ENCODE data around the gene TBRG4. TPM values are rescaled to one million over a fixed set of nuclear protein-coding genes. Genes with fewer than 3 reads are reported as not detected.

The TBRG4 gene
- total RNA-seq, 4 donors from 2014 or later: 45.7 to 60.1 (median 53.7) TPM

- intact Hi-C loops (cut with DNase I): no loop called here
- Histone ChIP-seq H3K4me1 (no peaks in the 10 kb centered on the region), H3K4me3 (no peak overlapping the region), H3K9me3 (no peaks in the 10 kb centered on the region), H3K36me3 (peaks cover 27 to 70% (median 64%) of the 10 kb centered on the region in 4 donors), H3K27me3 (no peaks in the 10 kb centered on the region), H3K27ac (replicated peaks in 1 of 4) (no peak overlapping the region)
- 90% methylated on average over 11 of the region's 12 CpGs for WGBS
- no peak for DNase-seq (ENCODE audit: extremely low spot score)
- TF ChIP-seq EP300 (IDR thresholded peaks at IDR 0.05): no peak
- TF ChIP-seq CTCF (IDR thresholded peaks at IDR 0.05): no peak
- TF ChIP-seq POLR2A (IDR thresholded peaks at IDR 0.05; ENCODE audit: low read depth): no peak
- no peak for TF ChIP-seq POLR2AphosphoS5 (IDR thresholded peaks at IDR 0.05)
Measured at GRCh38 chr7:45065031-45065995, 46.2 kb downstream of the TBRG4 start.

DNA sequence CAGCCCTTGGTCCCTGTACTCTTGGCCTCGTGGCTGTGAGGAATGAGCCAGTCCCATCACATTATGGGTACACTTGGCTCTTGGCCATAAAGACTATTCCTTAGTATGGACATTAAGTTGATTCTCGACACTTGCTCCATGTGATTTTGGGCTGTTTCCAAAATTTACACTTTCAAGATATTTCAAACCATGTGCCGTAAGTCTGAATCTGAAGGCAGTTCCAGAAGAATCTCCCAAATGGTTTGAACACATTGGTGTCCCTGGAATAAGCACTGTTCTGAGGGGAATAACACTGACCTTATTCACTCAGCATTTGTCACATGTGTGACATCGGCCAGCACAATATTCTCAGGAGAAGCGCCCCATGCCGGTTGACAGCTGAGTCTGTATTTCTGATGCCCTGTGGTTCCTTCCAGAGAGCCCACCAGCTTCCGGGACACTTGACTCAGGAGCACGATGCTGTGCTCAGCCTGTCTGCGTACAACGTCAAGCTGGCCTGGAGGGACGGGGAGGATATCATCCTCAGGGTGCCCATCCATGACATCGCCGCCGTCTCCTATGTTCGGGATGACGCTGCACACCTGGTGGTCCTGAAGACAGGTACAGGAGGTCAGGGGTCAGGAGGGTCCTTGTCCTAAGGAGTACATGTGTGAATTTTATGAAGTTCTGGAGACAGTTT is 47.3 kb downstream of the TBRG4 start:
- Histone ChIP-seq H3K36me3 (peaks cover 16 to 59% (median 52%) of the 10 kb centered on the region in 4 donors), H3K27ac (replicated peaks in 1 of 4) (no peak overlapping the region), H3K4me3 (no peak overlapping the region), H3K27me3 (no peaks in the 10 kb centered on the region), H3K4me1 (no peaks in the 10 kb centered on the region), H3K9me3 (no peaks in the 10 kb centered on the region)
- DNase-seq (ENCODE audit: extremely low spot score): no peak
- 92% methylated on average over 8 of the region's 16 CpGs for WGBS
- TF ChIP-seq POLR2AphosphoS5 (IDR thresholded peaks at IDR 0.05): no peak
- intact Hi-C loops (cut with DNase I): no loop called here

DNA sequence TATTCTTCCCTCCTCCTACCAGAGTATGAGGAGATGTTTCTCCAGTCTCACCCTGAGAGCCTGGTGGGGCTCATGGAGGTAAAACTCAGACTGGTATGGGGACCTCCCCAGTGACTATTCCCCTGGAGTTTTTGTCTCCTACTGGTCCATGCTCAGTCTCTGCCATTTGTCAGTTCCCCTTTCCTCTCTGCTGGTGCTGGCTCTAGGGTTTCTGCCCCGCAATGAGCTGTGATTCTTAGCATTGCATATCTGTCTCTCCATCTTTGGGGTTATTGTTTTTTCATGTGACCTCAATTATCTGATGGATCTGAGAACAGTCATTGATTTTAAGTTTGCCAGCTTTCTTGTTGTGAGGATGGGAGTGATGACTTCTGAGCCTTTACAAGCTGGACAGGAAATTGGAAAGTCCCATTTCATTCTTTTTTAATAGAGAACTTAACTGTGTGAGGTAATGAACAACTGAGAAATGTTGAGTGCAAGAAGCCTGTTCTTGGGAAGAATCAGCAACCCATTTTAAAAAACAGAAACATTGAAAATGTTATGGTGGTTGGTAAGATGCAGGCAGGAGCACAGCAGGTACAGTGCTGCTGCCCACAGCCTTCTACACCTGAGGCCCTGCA is 49.6 kb downstream of the TBRG4 start:
- H3K4me3 ChIP-seq: no peak overlapping the region
- peaks cover 13 to 38% (median 32%) of the 10 kb centered on the region in 4 donors for H3K36me3 ChIP-seq
- TF ChIP-seq EP300 (IDR thresholded peaks at IDR 0.05) (no peak), CTCF (IDR thresholded peaks at IDR 0.05) (no peak), POLR2AphosphoS5 (IDR thresholded peaks at IDR 0.05) (no peak), POLR2A (IDR thresholded peaks at IDR 0.05; ENCODE audit: low read depth) (no peak)
- intact Hi-C loops (cut with DNase I): no loop called here
- no peak overlapping the region for H3K27ac ChIP-seq (replicated peaks in 1 of 4)
- no peaks in the 10 kb centered on the region for H3K9me3 ChIP-seq
- H3K4me1 ChIP-seq: no peaks in the 10 kb centered on the region
- DNase-seq (ENCODE audit: extremely low spot score): no peak
- no peaks in the 10 kb centered on the region for H3K27me3 ChIP-seq
- 92% methylated on average over 1 of the region's 1 CpG for WGBS

GRCh38 chr7:45061352-45061751 is 50.1 kb downstream of the TBRG4 start:
- peaks cover 13 to 33% (median 27%) of the 10 kb centered on the region in 4 donors for H3K36me3 ChIP-seq
- no peaks in the 10 kb centered on the region for H3K9me3 ChIP-seq
- no peak overlapping the region for H3K27ac ChIP-seq (replicated peaks in 1 of 4)
- DNase-seq (ENCODE audit: extremely low spot score): no peak
- intact Hi-C loops (cut with DNase I): no loop called here
- no peaks in the 10 kb centered on the region for H3K27me3 ChIP-seq
- TF ChIP-seq POLR2A (IDR thresholded peaks at IDR 0.05; ENCODE audit: low read depth): no peak
- TF ChIP-seq POLR2AphosphoS5 (IDR thresholded peaks at IDR 0.05): no peak
- TF ChIP-seq CTCF (IDR thresholded peaks at IDR 0.05): no peak
- no peak for TF ChIP-seq EP300 (IDR thresholded peaks at IDR 0.05)
- 96% methylated on average over 2 of the region's 2 CpGs for whole genome bisulfite sequencing
- H3K4me3 ChIP-seq: no peak overlapping the region
- H3K4me1 ChIP-seq: no peaks in the 10 kb centered on the region

- H3K27me3 ChIP-seq: no peaks in the 10 kb centered on the region
- H3K4me3 ChIP-seq: no peak overlapping the region
- H3K4me1 ChIP-seq: no peaks in the 10 kb centered on the region
- peaks cover 9 to 22% (median 18%) of the 10 kb centered on the region in 4 donors for H3K36me3 ChIP-seq
- intact Hi-C loops (cut with DNase I): no loop called here
- no peak for DNase-seq (ENCODE audit: extremely low spot score)
- WGBS: 95% methylated on average over 3 of the region's 3 CpGs
- TF ChIP-seq POLR2A (IDR thresholded peaks at IDR 0.05; ENCODE audit: low read depth): no peak
- no peak for TF ChIP-seq EP300 (IDR thresholded peaks at IDR 0.05)
- TF ChIP-seq CTCF (IDR thresholded peaks at IDR 0.05): no peak
- no peak for TF ChIP-seq POLR2AphosphoS5 (IDR thresholded peaks at IDR 0.05)
- no peak overlapping the region for H3K27ac ChIP-seq (replicated peaks in 1 of 4)
- no peaks in the 10 kb centered on the region for H3K9me3 ChIP-seq
Measured at GRCh38 chr7:45060295-45060694, 51.2 kb downstream of the TBRG4 start.

All from esophagus muscularis mucosa (tissue), 4 donors.